Mesothelial cell of epicardium (in vitro differentiated cells): ENCODE results near the gene NPBWR2. TPM values are rescaled to one million over a fixed set of nuclear protein-coding genes. Genes with fewer than 3 reads are reported as not detected.

Experiments
- DNase-seq, 2 experiments: peaks; one replicate each; pipeline ENCODE4 v3.0.0; 2021; ENCODE audit warnings: low spot score in 2 of 2; ENCODE audit not compliant: unreplicated experiment in 2 of 2
- H3K27ac Mint-ChIP-seq: 2 replicates; pipeline ENCODE4 v1.8.0; 2021; ENCODE audit warnings: mixed read lengths
- H3K27me3 Mint-ChIP-seq: 2 replicates; pipeline ENCODE4 v1.8.0; 2021; ENCODE audit warnings: low read depth, mixed read lengths
- H3K36me3 Mint-ChIP-seq: 2 replicates; pipeline ENCODE4 v1.8.0; 2021; ENCODE audit warnings: mixed read lengths
- H3K4me1 Mint-ChIP-seq: 2 replicates; pipeline ENCODE4 v1.8.0; 2021; ENCODE audit warnings: mixed read lengths
- H3K4me3 Mint-ChIP-seq: 2 replicates; pipeline ENCODE4 v1.8.0; 2021; ENCODE audit warnings: mild to moderate bottlenecking, moderate library complexity, mixed read lengths
- H3K9me3 Mint-ChIP-seq: 2 replicates; pipeline ENCODE4 v1.8.0; 2021; ENCODE audit warnings: mixed read lengths
- CTCF ChIP-seq: fragments of 200-600 bp; sonication (generic); IDR thresholded peaks from one replicate; pipeline ENCODE4 v1.5.0; 2021; ENCODE audit warnings: antibody characterized with exemption; ENCODE audit not compliant: unreplicated experiment
- total RNA-seq: library from RNA; stranded (reverse); gene quantifications from 3 replicates; pipeline ENCODE4 v1.2.1, GENCODE V29; 2021

Gene NPBWR2
- total RNA-seq, 1 donor from 2014 or later, result not detected

GRCh38 chr20:64099086-64099786 is 8.1 kb downstream of the NPBWR2 start:
- no peak for DNase-seq
- peaks cover 44% of the 10 kb centered on the region for H3K27me3 Mint-ChIP-seq
- peaks cover 5% of the 10 kb centered on the region for H3K9me3 Mint-ChIP-seq
- TF ChIP-seq CTCF, result no peak
- peaks cover 2% of the 10 kb centered on the region for H3K4me1 Mint-ChIP-seq
- H3K4me3 Mint-ChIP-seq, result no peak overlapping the region
- no peak overlapping the region for H3K27ac Mint-ChIP-seq
- H3K36me3 Mint-ChIP-seq, result no peaks in the 10 kb centered on the region

GRCh38 chr20:64098471-64099013 is 8.8 kb downstream of the NPBWR2 start:
- no peak for DNase-seq
- Mint-ChIP-seq H3K4me1 (peaks cover 2% of the 10 kb centered on the region), H3K36me3 (no peaks in the 10 kb centered on the region), H3K9me3 (peaks cover 5% of the 10 kb centered on the region), H3K27ac (no peak overlapping the region), H3K4me3 (no peak overlapping the region), H3K27me3 (peaks cover 38% of the 10 kb centered on the region)
- TF ChIP-seq CTCF, result no peak

GRCh38 chr20:64096535-64096934 is 10.8 kb downstream of the NPBWR2 start:
- no peak overlapping the region for H3K4me3 Mint-ChIP-seq
- TF ChIP-seq CTCF, result no peak

GRCh38 chr20:64095927-64096326 is 11.4 kb downstream of the NPBWR2 start:
- Mint-ChIP-seq H3K4me1 (peaks cover 1% of the 10 kb centered on the region), H3K27me3 (peaks cover 28% of the 10 kb centered on the region), H3K9me3 (peaks cover 5% of the 10 kb centered on the region), H3K4me3 (no peak overlapping the region), H3K36me3 (no peaks in the 10 kb centered on the region), H3K27ac (no peak overlapping the region)
- no peak for TF ChIP-seq CTCF
- DNase-seq, result no peak

More at GRCh38 chr20:64096535-64096934, 10.8 kb downstream of the NPBWR2 start:
- Mint-ChIP-seq H3K9me3 (peaks cover 5% of the 10 kb centered on the region), H3K27me3 (peaks cover 34% of the 10 kb centered on the region), H3K27ac (no peak overlapping the region), H3K4me1 (peaks cover 1% of the 10 kb centered on the region), H3K36me3 (no peaks in the 10 kb centered on the region)
- DNase-seq, result no peak

GRCh38 chr20:64095455-64095854 is 11.9 kb downstream of the NPBWR2 start:
- TF ChIP-seq CTCF, result no peak
- no peak overlapping the region for H3K4me3 Mint-ChIP-seq
- H3K4me1 Mint-ChIP-seq, result peaks cover 1% of the 10 kb centered on the region
- peaks cover 5% of the 10 kb centered on the region for H3K9me3 Mint-ChIP-seq
- no peaks in the 10 kb centered on the region for H3K36me3 Mint-ChIP-seq
- DNase-seq, result no peak
- no peak overlapping the region for H3K27ac Mint-ChIP-seq
- peaks cover 23% of the 10 kb centered on the region for H3K27me3 Mint-ChIP-seq
